ENCODE results near the gene GID8.
A peak's percentile ranks its signal among the peaks of the same experiment; 100 is the strongest.

GID8 gene

DNA sequence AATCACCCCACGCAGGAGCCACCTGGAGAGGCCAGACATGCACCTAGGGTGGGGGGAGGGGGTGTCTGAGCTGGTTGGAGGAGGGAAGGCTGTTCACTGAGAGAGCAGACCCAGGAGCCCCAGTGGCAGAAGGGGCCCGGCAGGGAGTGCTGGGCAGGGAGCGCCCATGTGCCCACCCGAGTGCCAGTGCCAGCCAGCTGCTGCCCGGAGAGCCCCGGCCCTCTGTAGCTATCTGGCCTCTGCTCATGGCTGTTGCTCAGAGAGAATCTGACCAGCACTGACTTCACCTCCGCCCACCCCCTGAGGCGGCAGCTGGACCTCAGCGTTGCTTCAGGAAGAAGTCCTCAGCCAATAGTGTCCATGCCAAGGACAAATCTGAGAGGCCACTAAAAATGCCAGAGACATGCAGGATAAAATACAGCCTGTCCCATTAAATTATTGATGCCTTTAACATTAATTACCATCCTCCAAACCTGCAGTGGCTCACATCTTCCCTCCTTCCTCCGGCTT is 37.4 kb downstream of the GID8 start:
- CTCF ChIA-PET: interaction anchor here (1.1 to 1.3 kb wide), 2 partner anchors 12 to 205 kb away, joined by 3 to 6 read pairs; no protein-coding TSS in a partner anchor
- POLR2A ChIA-PET: no interaction called here
- no peak for DNase-seq (ENCODE audit: extremely low spot score)
- TF ChIP-seq, protein P1, sequence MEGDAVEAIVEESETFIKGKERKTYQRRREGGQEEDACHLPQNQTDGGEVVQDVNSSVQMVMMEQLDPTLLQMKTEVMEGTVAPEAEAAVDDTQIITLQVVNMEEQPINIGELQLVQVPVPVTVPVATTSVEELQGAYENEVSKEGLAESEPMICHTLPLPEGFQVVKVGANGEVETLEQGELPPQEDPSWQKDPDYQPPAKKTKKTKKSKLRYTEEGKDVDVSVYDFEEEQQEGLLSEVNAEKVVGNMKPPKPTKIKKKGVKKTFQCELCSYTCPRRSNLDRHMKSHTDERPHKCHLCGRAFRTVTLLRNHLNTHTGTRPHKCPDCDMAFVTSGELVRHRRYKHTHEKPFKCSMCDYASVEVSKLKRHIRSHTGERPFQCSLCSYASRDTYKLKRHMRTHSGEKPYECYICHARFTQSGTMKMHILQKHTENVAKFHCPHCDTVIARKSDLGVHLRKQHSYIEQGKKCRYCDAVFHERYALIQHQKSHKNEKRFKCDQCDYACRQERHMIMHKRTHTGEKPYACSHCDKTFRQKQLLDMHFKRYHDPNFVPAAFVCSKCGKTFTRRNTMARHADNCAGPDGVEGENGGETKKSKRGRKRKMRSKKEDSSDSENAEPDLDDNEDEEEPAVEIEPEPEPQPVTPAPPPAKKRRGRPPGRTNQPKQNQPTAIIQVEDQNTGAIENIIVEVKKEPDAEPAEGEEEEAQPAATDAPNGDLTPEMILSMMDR (IDR thresholded peaks at IDR 0.05; ENCODE audit: control extremely low read depth, extremely low read depth, low read depth, missing control alignments): no peak

DNA sequence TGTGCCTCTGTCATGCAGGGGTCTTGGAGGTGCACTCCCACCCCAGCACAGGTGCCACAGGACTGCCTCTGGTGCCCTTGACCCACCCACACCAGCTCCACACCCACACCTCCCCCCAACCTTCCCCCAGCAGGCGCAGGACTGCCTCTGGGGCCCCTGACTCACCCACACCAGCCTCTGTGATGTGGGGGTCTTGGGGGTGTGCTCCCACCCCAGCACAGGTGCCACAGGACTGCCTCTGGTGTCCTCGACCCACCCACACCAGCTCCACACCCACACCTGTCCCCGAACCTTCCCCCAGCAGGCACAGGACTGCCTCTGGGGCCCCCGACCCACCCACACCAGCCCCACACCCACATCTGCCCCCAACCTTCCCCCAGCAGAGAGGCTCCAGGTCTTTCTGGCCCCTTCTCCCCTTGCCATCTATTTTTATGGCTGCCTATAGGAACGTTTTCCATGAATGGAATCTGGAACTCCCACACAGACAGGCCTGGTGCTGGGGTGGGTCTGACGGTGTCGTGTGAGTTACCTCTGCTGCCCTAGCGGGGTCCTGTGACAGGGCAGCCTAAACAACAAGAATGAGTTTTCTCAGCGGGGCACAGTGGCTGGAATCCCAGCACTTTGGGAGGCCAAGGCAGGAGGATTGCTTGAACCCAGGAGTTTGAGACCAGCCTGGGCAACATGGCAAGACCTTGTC is 38.0 kb downstream of the GID8 start:
- no peak for DNase-seq (ENCODE audit: extremely low spot score)
- TF ChIP-seq, protein P1 (IDR thresholded peaks at IDR 0.05; ENCODE audit: control extremely low read depth, extremely low read depth, low read depth, missing control alignments): no peak
- POLR2A ChIA-PET: no interaction called here
- CTCF ChIA-PET: interaction anchor here (1.3 to 4.4 kb wide), 2 partner anchors 11 to 22 kb away, joined by 3 to 18 read pairs; partner anchors contain the start of gene SLC17A9

DNA sequence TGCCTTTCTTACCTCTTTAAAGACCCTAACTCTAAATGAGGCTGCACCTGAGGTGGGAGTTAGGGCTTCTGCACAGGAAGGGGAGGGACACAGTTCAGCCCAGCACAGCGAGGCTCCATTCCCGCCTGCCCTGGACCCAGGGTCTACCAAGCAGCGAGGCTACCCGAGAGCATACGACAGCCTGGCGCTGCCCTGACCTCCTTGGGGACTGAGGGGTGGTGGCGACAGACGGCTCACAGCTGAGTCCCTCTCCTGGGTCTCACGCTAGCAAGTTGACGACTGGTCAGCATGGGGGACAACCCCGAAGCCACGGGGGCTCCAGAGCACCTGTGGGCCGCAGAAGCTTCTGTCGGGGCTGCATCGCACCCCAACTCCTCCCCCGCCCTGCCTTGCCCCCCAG is 38.9 kb downstream of the GID8 start:
- CTCF ChIA-PET: interaction anchor here (1.0 to 4.4 kb wide), 4 partner anchors 12 to 238 kb away, joined by 3 to 18 read pairs (median 6); partner anchors contain the start of genes SLC17A9 and YTHDF1
- TF ChIP-seq, protein P1 (IDR thresholded peaks at IDR 0.05; ENCODE audit: control extremely low read depth, extremely low read depth, low read depth, missing control alignments): no peak
- POLR2A ChIA-PET: no interaction called here
- no peak for DNase-seq (ENCODE audit: extremely low spot score)

DNA sequence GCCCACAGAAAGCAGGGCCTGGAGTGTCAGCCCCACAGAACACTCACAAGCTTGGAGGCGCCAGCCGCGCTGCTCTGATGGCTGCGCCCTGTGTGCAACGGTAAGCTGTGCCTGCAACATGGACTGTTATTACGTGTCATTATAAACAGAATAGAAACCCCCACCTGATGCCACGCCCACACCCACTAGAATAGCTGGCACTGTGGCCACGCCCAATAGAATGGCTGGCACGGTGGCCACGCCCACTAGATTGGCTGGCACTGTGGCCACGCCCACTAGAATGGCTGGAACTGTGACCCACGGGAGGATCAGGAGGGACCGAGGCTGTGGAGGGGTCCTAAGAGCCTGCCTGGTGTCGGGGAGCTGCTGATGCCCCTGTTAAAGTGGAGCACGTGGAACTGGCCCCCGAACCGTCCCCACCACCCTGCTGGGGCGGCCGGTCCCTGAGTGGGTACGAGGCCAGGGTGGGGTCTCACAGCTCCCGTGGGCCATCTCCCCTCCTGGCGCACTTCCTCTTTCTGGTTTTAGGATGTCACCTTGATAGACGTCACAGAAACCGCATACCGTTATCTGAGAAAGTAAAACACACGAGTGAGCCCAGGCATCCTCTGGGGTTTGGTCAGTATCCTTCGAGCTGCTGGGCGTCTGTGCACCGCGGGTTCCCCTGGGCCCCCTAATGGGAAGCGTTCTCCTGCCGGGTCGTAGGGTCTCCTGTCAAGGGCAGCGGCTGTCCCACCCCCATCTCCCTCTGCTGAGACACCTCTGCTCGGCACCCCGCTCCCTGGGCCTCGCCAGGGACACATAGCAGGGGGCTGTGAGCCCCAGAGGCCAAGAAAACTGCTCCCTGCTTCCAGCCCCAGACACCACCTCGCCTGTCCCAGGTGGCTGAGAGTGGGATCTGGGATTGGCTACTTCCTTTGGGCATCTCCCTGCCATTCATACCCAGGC is 39.9 kb downstream of the GID8 start:
- ChIA-PET CTCF (interaction anchor here (1.0 to 4.4 kb wide), 10 partner anchors 13 to 246 kb away, joined by 3 to 18 read pairs (median 5); partner anchors contain the start of genes SLC17A9 and YTHDF1), POLR2A (interaction anchor here (0.5 to 1.9 kb wide), 5 partner anchors 24 to 875 kb away, joined by 3 to 8 read pairs (median 5); partner anchors contain the start of gene BHLHE23)
- peak; percentile 86 for DNase-seq (ENCODE audit: extremely low spot score)
- TF ChIP-seq, protein P1 (IDR thresholded peaks at IDR 0.05; ENCODE audit: control extremely low read depth, extremely low read depth, low read depth, missing control alignments): no peak

DNA sequence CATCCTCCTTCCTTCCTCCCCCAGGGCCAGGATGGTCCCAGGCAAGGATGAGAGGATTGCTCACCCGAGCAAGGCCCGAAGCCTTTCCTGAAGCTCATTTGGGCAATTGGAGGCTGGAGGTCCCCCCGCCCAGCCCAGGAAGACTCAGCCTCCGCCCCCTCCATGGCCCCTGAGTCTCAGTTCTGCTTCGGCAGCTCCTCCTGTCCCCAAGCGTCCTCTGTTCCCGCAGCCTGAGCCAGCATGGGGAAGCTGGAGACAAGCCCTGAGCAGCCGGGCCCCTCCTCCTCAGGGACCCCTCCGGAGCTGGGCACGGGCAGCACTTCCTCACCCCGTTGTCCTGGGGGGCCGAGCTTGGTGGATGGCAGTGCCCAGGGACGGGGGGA is 40.6 kb downstream of the GID8 start:
- DNase-seq (ENCODE audit: extremely low spot score): peak; percentile 59
- ChIA-PET CTCF (interaction anchor here (1.1 to 4.4 kb wide), 9 partner anchors 8 to 245 kb away, joined by 3 to 18 read pairs (median 6); partner anchors contain the start of genes SLC17A9 and YTHDF1), POLR2A (interaction anchor here (1.1 to 1.9 kb wide), 3 partner anchors 28 to 32 kb away, joined by 3 to 8 read pairs (median 8); partner anchors contain the start of gene BHLHE23)
- TF ChIP-seq, protein P1 (IDR thresholded peaks at IDR 0.05; ENCODE audit: control extremely low read depth, extremely low read depth, low read depth, missing control alignments): no peak

DNA sequence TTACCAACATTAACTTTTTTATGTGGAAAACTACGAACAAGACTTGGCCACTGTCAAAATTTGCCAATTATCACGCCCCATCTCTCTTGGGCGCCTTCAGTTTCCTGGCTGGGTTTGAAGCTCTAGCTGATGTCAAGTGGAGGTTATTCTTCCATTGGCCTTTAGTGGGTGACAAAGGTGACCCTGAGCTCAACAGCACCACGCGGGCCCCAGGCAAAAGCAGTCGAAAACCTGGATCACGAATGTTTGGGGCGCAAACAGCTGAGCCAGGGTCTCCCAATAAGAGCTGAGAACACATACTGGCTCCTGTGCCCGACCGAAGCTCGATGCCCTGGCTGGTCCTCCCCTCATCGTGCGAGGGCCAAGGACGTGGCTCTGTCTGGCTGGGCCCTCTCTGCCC is 41.4 kb downstream of the GID8 start:
- no peak for DNase-seq (ENCODE audit: extremely low spot score)
- ChIA-PET POLR2A (interaction anchor here (1.9 kb wide), 1 partner anchor 30 kb away, joined by 8 read pairs; no protein-coding TSS in a partner anchor), CTCF (interaction anchor here (0.8 to 4.4 kb wide), 10 partner anchors 9 to 204 kb away, joined by 3 to 18 read pairs (median 5); partner anchors contain the start of gene SLC17A9)
- TF ChIP-seq, protein P1 (IDR thresholded peaks at IDR 0.05; ENCODE audit: control extremely low read depth, extremely low read depth, low read depth, missing control alignments): no peak

Data from GM10248 (cell line).